HepG2 (cell line): Measurements from ENCODE around the gene ACTA2. TPM values are rescaled to one million over a fixed set of nuclear protein-coding genes. Genes with fewer than 3 reads are reported as not detected.

Experiments
- ATAC-seq: fragments of 200-7000 bp; cut with Tn5 transposase; 3 replicates; pipeline ENCODE4 v1.9.1; 2020; ENCODE audit warnings: mild to moderate bottlenecking, moderate library complexity
- BruUV-seq: library from RNA; stranded (reverse); fragments of 400-500 nt; replicated peaks from 2 replicates; lab custom pipeline; 2021; lab: Mats Ljungman, UMichigan
- CTCF ChIA-PET: fragments of 300-600 bp; formaldehyde crosslinking; extraction: SDS; loops from one replicate; lab custom pipeline; 2021; ENCODE audit warnings: low total read pairs, inconsistent platforms, low intra/inter-chr PET ratio; lab: Yijun Ruan, JAX
- POLR2A ChIA-PET: fragments of 350-600 bp; sonication (Branson Sonifier 250); formaldehyde crosslinking; loops from one replicate; lab custom pipeline; 2020; ENCODE audit warnings: antibody characterized with exemption, inconsistent platforms; lab: Yijun Ruan, JAX
- DNase-seq: peaks from one replicate; pipeline ENCODE4 v3.0.0-alpha.2; 2015; ENCODE audit warnings: low spot score
- FAIRE-seq: peaks from 3 replicates; lab custom pipeline; 2011; peaks lifted over from hg19 to GRCh38; lab: Jason Lieb, UNC
- H2AFZ ChIP-seq: one replicate; pipeline ENCODE4 v1.6.1; 2011; ENCODE audit warnings: low read length, inconsistent platforms
- H3K27ac ChIP-seq: fragments of 300-600 bp; 3 replicates; pipeline ENCODE4 v1.8.0; 2011; ENCODE audit warnings: mixed run types, mild to moderate bottlenecking, mixed read lengths, low read length, inconsistent platforms; ENCODE audit not compliant: insufficient read depth; ENCODE audit errors: extremely low read length
- H3K27me3 ChIP-seq, 2 experiments: fragments of 200-600 bp in 1 of 2; 2 replicates in 1 of 2; 3 replicates in 1 of 2; pipeline versions ENCODE4 v1.6.0 to v1.8.0; 2011; ENCODE audit warnings: low read length in 2 of 2, mild to moderate bottlenecking in 2 of 2, moderate library complexity in 2 of 2, inconsistent platforms in 1 of 2; ENCODE audit not compliant: insufficient read depth in 2 of 2, control insufficient read depth in 1 of 2
- H3K36me3 ChIP-seq, 2 experiments: fragments of 200-600 bp in 1 of 2; replicated peaks in 1 of 2; 2 replicates in 1 of 2; 3 replicates in 1 of 2; pipeline versions ENCODE4 v1.5.1 to v1.8.0; 2011; ENCODE audit warnings: low read length in 2 of 2, inconsistent platforms in 1 of 2; ENCODE audit not compliant: insufficient read depth in 2 of 2, control insufficient read depth in 1 of 2
- H3K4me1 ChIP-seq: 2 replicates; pipeline ENCODE4 v1.5.1; 2012; ENCODE audit warnings: low read length, inconsistent platforms; ENCODE audit not compliant: insufficient read depth
- H3K4me2 ChIP-seq: 2 replicates; pipeline ENCODE4 v1.6.0; 2011; ENCODE audit warnings: low read depth, low read length, inconsistent platforms
- H3K4me3 ChIP-seq, 3 experiments: fragments of 200-600 bp in 1 of 3; sonication (generic), shearing (Covaris generic) in 1 of 3; replicated peaks in 1 of 3; 2 replicates each; pipeline ENCODE4 v1.5.1; 2011 to 2016; ENCODE audit warnings: low read length in 3 of 3, inconsistent platforms in 2 of 3, low read depth in 2 of 3, mild to moderate bottlenecking in 2 of 3, control low read depth in 1 of 3, mixed read lengths in 1 of 3; ENCODE audit not compliant: insufficient read depth in 1 of 3
- H3K79me2 ChIP-seq: one replicate; pipeline ENCODE4 v1.6.1; 2011; ENCODE audit warnings: low read length, inconsistent platforms; ENCODE audit not compliant: insufficient read depth
- H3K9ac ChIP-seq: 2 replicates; pipeline ENCODE4 v1.6.0; 2011; ENCODE audit warnings: mild to moderate bottlenecking, low read depth, low read length, inconsistent platforms; ENCODE audit not compliant: insufficient read depth
- H3K9me3 ChIP-seq: 2 replicates; pipeline ENCODE4 v1.5.1; 2012; ENCODE audit warnings: mild to moderate bottlenecking, low read length
- H4K20me1 ChIP-seq: 2 replicates; pipeline ENCODE4 v1.6.0; 2011; ENCODE audit warnings: inconsistent platforms, mild to moderate bottlenecking, low read length, moderate library complexity; ENCODE audit not compliant: insufficient read depth
- ARNT ChIP-seq: fragments of 450-650 bp; IDR thresholded peaks from 2 replicates; pipeline ENCODE4 v1.6.1; 2017
- ATF7-NPFF ChIP-seq: sonication (generic); formaldehyde crosslinking; IDR thresholded peaks from 2 replicates; pipeline ENCODE4 v1.8.1; 2023; ENCODE audit warnings: mild to moderate bottlenecking, low read depth, missing genetic modification reagents, moderate library complexity
- HNF4G ChIP-seq, 2 experiments: sonication (generic) in 1 of 2; formaldehyde crosslinking in 1 of 2; IDR thresholded peaks; 2 replicates each; pipeline versions ENCODE4 v1.4.0 to v1.6.1; 2011 to 2020; ENCODE audit warnings: borderline replicate concordance in 2 of 2, low read depth in 2 of 2, mild to moderate bottlenecking in 2 of 2, low read length in 1 of 2, missing genetic modification reagents in 1 of 2, moderate library complexity in 1 of 2
- MTA1 ChIP-seq: sonication (generic); formaldehyde crosslinking; IDR thresholded peaks from 2 replicates; pipeline ENCODE4 v1.4.0; 2020; ENCODE audit warnings: missing genetic modification reagents, mild to moderate bottlenecking, borderline replicate concordance
- NCOA2 ChIP-seq: sonication (generic); formaldehyde crosslinking; IDR thresholded peaks from 2 replicates; pipeline ENCODE4 v1.8.0; 2022; ENCODE audit warnings: inconsistent platforms
- RCOR2 ChIP-seq: IDR thresholded peaks from 2 replicates; pipeline ENCODE4 v1.6.1; 2016; ENCODE audit warnings: missing biosample characterization, missing genetic modification reagents
- SAFB2 ChIP-seq: sonication (generic); formaldehyde crosslinking; IDR thresholded peaks from 2 replicates; pipeline ENCODE4 v1.5.1; 2020; ENCODE audit warnings: missing genetic modification reagents, low read depth, mild to moderate bottlenecking, borderline replicate concordance
- TCF7L2 ChIP-seq: IDR thresholded peaks from 2 replicates; pipeline ENCODE4 v1.6.1; 2011; ENCODE audit warnings: mild to moderate bottlenecking, low read depth, low read length, moderate library complexity
- THAP11 ChIP-seq: IDR thresholded peaks from 2 replicates; pipeline ENCODE4 v1.6.1; 2016; ENCODE audit warnings: missing biosample characterization, missing genetic modification reagents
- ZBTB33 ChIP-seq: sonication (generic); formaldehyde crosslinking; IDR thresholded peaks from 2 replicates; pipeline ENCODE4 v1.4.0; 2020; ENCODE audit warnings: missing genetic modification reagents
- ZFP41 ChIP-seq: sonication (generic); formaldehyde crosslinking; IDR thresholded peaks from 2 replicates; pipeline ENCODE4 v1.4.0; 2020; ENCODE audit warnings: mild to moderate bottlenecking, missing genetic modification reagents, borderline replicate concordance
- ZFYVE20 ChIP-seq: sonication (generic); formaldehyde crosslinking; IDR thresholded peaks from 2 replicates; pipeline ENCODE4 v1.8.0; 2023; ENCODE audit warnings: low read depth, mild to moderate bottlenecking, moderate library complexity, missing genetic modification reagents, borderline replicate concordance
- ZNF670 ChIP-seq: sonication (generic); formaldehyde crosslinking; IDR thresholded peaks from 2 replicates; pipeline ENCODE4 v1.8.0; 2022; ENCODE audit warnings: mild to moderate bottlenecking, missing genetic modification reagents, borderline replicate concordance
- ZNF674 ChIP-seq: sonication (generic); formaldehyde crosslinking; IDR thresholded peaks from 2 replicates; pipeline ENCODE4 v1.5.0; 2020; ENCODE audit warnings: low read depth, mild to moderate bottlenecking, missing genetic modification reagents
- in situ Hi-C: cut with HindIII; loops from 2 replicates; pipeline ENCODE4 v1.10.0; 2017; ENCODE audit warnings: low pct_unique_long_range_greater_than_20kb; ENCODE audit not compliant: extremely low pct_ligation_motif_present
- intact Hi-C: fragments of 100-400 bp; cut with micrococcal nuclease; formaldehyde crosslinking; loops from one replicate; pipeline ENCODE4 v1.10.0; 2022; ENCODE audit not compliant: unreplicated experiment
- polyA plus RNA-seq, 8 experiments: library from polyadenylated mRNA; depleted of rRNA in 3 of 8; stranded (reverse) in 7 of 8; unstranded in 1 of 8; fragments of >200 nt; fragmentation: Illumina TruSeq in 4 of 8; extraction: Trizol in 4 of 8; gene quantifications; 2 replicates each; pipeline versions ENCODE4 v1.2.1 to v1.2.3, GENCODE V29; 2011 to 2016; ENCODE audit warnings: low read depth in 4 of 8, missing spikeins in 1 of 8, mixed read lengths in 1 of 8; ENCODE audit not compliant: insufficient read depth in 1 of 8
- total RNA-seq, 5 experiments: library from RNA; depleted of rRNA; stranded (reverse); fragments of >200 nt; fragmentation: Illumina TruSeq; extraction: Trizol; gene quantifications; 2 replicates each; pipeline ENCODE4 v1.2.3, GENCODE V29; 2016; ENCODE audit warnings: low read depth in 1 of 5
- TF ChIP-seq, protein P1 (sequence below): sonication (generic); formaldehyde crosslinking; IDR thresholded peaks from 2 replicates; pipeline ENCODE4 v1.4.0; 2020; ENCODE audit warnings: missing genetic modification reagents

ACTA2 gene
- total and polyA plus RNA-seq, 2 of the 13 experiments (the other 11 are each of a cell fraction or from before 2014, with no cell fraction given): 21.8 to 59.9 TPM

DNA sequence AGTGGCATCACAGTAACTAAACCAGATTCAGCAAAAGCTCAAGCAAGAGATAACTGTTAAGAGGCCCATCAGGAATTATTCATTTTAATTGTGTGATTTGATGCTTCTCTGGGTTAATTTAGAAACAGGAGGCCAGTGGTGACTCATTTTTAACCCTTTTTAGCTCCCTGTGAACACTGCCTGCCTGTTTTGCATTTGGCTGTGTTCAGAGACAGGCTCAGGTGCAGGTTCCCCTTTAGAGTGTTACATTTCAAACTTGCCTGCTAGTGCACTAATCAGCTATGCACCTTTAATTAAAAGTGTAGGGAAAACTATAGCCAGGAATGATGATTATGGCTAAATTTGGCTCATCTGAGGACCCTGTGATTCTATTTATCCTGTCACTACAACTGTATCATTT lies 66.0 kb downstream of the ACTA2 start:
- TF ChIP-seq ZFP41 (CRISPR knock-in tag) (no peak), HNF4G (IDR thresholded peaks at IDR 0.05; ENCODE audit: borderline replicate concordance, low read depth, low read length) (no peak), HNF4G (CRISPR knock-in tag; IDR thresholded peaks at IDR 0.05; ENCODE audit: borderline replicate concordance, low read depth) (no peak), ZNF674 (CRISPR knock-in tag) (no peak), NCOA2 (CRISPR knock-in tag) (no peak), ZNF670 (CRISPR knock-in tag) (no peak), RCOR2 (CRISPR knock-in tag) (no peak), ARNT (no peak), MTA1 (CRISPR knock-in tag) (no peak), SAFB2 (CRISPR knock-in tag) (no peak), THAP11 (no peak), ZFYVE20 (CRISPR knock-in tag) (no peak), ZBTB33 (no peak), ATF7-NPFF (CRISPR knock-in tag) (no peak), TCF7L2 (no peak)
- TF ChIP-seq, protein P1, sequence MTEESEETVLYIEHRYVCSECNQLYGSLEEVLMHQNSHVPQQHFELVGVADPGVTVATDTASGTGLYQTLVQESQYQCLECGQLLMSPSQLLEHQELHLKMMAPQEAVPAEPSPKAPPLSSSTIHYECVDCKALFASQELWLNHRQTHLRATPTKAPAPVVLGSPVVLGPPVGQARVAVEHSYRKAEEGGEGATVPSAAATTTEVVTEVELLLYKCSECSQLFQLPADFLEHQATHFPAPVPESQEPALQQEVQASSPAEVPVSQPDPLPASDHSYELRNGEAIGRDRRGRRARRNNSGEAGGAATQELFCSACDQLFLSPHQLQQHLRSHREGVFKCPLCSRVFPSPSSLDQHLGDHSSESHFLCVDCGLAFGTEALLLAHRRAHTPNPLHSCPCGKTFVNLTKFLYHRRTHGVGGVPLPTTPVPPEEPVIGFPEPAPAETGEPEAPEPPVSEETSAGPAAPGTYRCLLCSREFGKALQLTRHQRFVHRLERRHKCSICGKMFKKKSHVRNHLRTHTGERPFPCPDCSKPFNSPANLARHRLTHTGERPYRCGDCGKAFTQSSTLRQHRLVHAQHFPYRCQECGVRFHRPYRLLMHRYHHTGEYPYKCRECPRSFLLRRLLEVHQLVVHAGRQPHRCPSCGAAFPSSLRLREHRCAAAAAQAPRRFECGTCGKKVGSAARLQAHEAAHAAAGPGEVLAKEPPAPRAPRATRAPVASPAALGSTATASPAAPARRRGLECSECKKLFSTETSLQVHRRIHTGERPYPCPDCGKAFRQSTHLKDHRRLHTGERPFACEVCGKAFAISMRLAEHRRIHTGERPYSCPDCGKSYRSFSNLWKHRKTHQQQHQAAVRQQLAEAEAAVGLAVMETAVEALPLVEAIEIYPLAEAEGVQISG: no peak
- ChIA-PET POLR2A (no interaction called here), CTCF (no interaction called here)
- no TSS peak for BruUV-seq
- Histone ChIP-seq H3K4me1 (peaks cover 5% of the 10 kb centered on the region; the same call in 1 of the 2 replicates), H3K79me2 (no peaks in the 10 kb centered on the region), H3K27me3 (no peaks in the 10 kb centered on the region), H3K36me3 (no peaks in the 10 kb centered on the region), H4K20me1 (no peaks in the 10 kb centered on the region), H3K4me3 (no peak overlapping the region), H3K27ac (no peak overlapping the region), H2AFZ (no peak overlapping the region), H3K9me3 (no peaks in the 10 kb centered on the region), H3K4me2 (no peak overlapping the region), H3K9ac (no peak overlapping the region)
- intact Hi-C loops: no loop called here
- DNase-seq (no peak), FAIRE-seq (no peak), ATAC-seq (no peak)
- in situ Hi-C loops: no loop called here
